IPS-11a (cell line): ENCODE results near the gene COPE.
"Not testable (repeated sequence)": the region's sequence is repeated elsewhere in the genome, so short reads cannot be mapped to it uniquely, and the experiment has no call there.

Source experiments
- H3K4me3 ChIP-seq: one replicate; pipeline ENCODE4 v1.5.1; 2013; ENCODE audit warnings: low read depth, low read length, control low read depth

COPE gene

DNA sequence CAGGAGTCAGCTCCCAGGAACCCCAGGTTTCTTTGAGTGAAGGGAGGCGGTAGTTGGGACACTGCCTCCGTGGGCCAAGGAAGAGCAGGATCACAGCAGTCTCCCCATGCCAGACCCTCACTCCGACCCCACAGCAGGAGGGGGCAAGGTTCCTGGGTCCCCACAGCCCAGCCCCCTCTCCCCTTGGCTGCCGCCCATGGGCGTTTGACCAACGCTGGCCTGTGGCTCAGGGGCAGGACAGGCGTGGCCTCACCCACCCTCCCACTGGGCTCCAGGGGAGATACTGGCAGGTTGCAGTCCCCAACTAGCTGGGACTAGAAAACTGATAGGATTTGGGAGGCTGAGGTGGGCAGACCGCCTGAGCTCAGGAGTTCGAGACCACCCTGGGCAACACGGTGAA lies 9.2 kb downstream of the COPE start:
- H3K4me3 ChIP-seq = no peak overlapping the region

DNA sequence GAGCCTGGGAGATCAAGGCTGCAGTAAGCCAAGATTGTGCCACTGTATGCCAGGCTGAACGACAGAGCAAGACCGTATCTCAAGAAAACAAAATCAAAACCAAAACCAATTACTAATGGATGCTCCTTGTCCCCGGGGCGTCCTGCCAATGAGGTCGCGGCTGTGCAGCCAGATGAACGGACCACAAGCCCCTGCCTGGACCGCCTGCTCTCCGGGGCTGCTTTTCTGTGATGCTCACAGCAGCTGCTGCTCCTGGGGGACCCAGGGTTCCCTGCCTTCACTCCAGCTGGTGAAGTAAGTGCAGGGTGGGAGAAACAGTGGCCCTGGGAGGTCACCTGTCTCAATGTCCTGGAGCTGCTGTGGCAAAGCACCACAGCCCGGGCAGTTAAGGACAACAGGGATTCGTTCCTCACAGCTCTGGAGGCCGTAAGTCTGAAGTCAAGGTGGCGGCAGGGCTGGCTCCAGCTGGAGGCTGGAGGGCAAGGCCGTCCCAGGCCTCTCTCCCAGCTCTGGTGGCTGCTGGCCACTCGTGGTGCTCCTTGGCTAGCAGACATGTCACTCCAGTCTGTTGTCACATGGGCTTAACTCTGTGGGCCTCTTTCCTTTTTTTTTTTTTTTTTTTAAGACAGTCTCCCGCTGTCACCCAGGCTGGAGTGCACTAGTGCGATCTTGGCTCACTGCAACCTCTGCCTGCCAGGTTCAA lies 10.1 kb downstream of the COPE start:
- no peak overlapping the region for H3K4me3 ChIP-seq

DNA sequence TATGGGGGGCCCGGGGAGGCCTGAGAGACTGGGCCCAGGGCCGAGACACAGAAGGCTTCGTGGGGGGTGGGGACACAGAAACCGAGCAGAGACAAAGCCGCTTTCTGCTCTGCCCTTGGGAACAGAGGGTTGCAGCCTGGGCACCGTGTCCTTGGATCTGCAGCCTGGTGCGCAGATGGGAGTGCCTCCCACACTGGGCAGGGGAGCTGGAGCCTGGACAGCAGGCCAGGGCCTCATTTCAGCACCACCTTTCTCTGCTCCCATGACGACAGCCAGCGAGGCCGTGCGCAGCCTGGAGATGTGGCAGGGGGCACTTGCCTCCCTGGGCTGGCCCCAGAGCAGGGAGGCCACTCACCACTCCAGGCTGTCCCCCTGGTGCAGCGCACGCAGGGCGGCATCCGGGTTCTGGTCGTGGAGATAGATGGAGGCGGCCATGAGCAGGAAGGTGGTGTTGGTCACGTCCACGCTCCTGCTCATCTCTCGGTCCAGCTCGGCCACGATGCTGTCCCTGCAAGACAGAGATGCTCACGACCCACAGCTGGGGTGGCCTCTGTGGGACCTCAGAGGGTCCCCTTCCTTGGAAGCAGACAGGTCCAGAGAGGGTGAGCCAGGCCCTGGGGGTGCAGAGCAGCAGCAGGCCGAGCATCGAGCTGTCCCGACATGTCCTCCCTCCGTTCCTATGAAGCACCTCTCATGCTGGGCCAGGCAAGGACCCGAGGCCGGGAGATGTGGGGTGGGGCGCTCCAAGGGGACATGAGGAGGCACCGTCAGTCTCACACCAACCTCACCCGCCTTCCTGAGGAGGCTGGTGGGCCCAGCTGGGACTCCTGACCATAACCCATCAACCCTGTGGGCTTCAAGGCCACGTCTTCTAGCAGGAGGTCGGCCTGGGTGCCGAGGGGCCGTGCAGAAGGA lies 12.3 kb downstream of the COPE start:
- H3K4me3 ChIP-seq = no peak overlapping the region

DNA sequence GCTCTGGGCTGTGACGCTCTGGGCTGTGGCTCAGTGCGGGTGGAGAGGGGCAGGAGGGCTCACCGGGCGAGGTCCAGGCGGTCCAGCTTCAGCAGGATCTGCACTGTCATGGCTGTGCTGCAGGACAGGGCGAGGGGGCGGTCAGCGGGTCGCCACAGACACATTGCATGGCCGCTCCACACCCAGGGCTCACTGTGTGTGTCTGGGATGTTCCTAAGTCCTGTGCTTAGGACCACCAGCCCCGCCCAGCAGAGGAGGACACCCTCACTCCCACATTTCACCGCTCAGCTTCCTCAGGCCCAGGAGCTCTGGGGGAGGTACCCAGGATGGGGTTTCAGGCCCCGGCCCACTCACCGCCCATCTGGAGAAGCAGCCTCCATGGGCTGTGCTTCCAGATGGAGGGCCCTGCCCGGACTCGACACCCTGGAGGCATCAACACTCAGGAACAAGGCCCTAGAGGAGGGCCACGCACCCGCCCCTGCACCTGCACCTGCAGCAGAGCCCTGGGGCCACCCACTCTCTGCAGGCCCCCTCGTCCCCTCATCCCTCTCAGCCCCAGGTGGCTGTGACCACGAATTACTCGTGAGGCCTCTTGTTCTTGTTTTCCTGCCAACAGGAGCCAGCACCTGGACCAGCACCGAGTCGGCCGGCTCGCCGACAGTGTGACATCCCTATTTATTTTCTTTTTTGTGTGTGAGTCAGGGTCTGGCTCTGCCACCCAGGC lies 13.5 kb downstream of the COPE start:
- H3K4me3 ChIP-seq = no peak overlapping the region

DNA sequence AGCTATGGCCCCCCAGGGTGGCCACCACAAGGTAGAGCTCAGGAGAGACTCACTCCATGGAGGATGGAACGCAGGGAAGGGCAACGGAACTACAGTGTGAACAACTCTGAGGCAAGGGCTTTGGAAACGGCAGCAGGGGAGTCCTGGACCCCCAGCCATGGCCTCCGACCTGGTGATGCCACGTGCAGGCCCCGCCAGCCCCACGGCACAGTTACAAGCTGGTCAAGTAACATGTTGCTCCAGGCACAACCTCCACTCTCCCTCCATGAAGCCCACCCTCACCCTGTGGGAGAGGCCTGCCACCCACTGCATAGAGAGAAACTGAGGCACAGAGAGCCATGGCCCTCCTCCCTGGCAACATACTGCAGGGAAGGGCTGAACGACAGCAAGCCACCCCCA lies 14.1 kb downstream of the COPE start:
- H3K4me3 ChIP-seq = no peak overlapping the region

DNA sequence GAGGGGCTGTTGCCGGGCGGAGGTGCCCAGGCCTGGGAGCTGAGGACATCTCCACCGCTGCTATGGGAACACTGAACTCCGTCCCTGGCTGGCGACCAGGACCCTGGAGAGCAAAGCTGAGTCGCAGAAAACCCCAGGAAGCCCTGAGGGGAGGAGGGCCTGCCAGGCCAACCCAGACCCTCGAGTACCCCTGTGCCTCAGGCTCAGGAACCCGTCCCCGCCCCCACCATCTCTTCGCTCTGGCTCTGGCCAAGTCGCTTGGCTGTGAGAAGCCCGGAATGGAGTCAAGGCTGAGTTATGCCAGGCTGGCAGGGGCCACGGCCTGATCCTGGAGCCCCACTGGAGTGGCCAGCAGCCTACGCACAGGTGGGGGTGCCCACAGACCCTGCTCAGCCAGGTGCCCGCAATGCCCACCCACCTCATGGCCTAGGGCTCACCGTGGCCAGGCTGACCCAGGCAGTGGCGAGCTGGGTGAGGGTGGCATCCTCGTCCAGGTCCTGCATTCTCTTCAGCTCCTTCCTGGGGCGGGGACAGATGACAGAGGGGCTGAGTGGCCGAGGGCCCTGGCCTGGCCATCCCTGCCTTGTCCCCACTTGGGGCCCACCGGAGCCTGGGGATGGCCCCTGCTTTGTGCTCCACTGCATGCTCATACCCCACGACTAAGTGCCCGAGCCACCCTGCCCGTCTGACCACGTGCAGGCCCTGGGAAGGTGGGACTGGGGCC lies 14.7 kb downstream of the COPE start:
- no peak overlapping the region for H3K4me3 ChIP-seq

DNA sequence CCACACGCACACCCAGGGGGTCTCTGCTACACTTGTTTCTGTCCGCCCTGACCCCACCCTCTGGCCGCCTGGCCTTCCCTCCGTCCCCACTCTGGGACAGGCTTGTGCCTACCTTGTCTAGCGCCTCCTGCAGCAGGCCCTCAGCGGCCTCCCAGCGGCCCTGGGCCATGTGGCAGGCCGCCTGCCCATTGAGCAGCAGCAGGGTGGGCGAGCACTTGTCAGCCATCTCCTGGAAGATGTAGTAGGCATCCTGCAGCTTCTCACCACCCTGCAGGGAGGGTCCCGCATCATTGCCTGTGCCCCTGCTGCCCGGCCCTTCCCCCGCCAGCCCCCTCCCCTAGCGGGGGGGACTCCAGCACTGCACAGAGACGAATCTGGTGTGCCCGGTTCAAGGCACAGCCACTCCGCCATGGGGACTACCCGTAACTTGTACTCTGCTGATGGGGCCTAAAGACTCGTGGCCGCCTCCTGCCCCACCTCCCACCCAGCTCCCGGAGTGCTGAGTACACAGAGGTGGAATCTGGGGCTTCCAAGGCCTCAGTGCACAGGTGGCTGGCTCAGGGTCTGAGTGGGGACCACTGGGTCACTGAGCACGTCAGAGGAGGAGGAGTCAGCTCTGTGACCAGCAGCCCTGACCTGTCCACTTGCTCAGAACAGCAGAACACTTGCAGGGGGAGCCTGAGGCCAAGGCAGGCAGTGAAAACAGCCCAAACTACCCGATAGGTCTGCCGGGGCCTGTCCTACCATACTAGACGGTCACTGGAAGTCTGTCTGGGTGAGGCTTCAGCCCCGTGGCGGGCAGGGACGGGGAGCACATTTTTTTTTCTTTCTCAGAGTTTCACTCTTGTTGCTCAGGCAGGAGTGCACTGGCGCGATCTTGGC lies 15.8 kb downstream of the COPE start:
- no peak overlapping the region for H3K4me3 ChIP-seq

DNA sequence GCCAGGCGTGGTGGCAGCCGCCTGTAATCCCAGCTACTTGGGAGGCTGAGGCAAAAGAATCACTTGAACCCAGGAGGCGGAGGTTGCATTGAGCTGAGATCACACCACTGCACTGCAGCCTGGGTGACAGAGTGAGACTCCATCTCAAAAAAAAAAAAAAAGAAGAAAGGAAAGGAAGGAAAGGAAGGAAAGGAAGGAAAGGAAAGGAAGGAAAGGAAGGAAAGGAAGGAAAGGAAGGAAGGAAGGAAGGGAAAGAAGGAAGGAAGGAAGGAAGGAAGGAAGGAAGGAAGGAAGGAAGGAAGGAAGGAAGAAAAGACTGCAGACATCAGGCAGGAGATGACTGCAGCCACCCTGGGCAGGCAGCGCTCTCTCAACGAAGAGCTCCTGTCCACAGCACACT lies 16.7 kb downstream of the COPE start:
- H3K4me3 ChIP-seq = not testable (repeated sequence)

DNA sequence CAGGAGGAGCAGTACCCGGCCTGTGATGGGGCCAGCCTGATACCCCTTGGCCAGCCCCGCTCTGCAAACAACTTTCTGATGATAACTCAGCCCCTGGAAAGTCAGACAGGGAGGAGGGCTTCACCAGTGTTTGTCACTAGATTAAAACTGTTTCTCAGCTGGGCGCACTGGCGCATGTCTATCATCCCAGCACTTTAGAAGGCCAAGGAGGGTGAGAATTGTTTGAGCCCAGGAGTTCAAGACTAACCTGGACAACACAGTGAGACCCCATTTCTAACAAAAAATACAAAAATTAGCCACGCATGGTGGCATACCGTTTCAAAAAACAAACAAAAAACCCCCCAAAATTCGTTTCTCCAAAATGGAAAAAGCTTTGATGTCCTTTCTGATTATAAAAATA lies 17.7 kb downstream of the COPE start:
- H3K4me3 ChIP-seq = no peak overlapping the region

DNA sequence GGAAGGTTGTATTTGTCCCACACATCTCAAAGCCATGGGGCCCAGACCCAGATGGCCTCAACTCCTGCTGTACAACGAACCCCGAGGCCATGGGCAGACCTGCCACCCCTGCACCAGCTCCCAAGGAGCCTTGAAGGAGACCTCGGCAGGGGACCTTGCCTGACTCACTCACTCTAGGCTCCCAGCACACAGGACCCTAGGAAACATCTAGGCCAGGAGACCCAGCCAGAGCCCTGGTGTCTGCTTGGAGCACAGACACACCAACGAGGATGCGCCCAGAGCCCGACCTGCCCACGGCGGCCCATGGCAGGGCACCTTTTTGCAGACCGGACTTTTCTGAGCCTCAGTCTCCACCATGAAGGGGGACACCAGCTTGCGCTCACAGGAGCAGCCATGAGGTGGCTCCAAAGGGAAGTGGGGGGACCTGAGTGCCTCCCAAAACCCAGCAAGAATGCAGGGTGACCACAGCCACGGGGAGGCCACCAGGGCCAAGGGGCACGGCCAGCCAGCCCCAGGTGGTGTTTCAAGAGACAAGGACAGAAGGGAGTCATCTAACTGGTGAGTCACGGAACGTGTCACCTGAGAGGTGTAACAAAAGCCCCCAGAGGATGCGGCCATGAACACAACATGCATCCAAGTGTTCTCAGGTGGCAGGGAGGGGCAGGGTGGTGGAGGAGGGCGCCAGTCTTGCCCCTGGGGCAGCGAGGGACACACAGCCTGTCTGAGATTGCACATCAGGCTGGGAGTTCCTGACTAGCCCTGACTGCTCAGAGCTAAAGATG lies 18.3 kb downstream of the COPE start:
- H3K4me3 ChIP-seq = no peak overlapping the region

DNA sequence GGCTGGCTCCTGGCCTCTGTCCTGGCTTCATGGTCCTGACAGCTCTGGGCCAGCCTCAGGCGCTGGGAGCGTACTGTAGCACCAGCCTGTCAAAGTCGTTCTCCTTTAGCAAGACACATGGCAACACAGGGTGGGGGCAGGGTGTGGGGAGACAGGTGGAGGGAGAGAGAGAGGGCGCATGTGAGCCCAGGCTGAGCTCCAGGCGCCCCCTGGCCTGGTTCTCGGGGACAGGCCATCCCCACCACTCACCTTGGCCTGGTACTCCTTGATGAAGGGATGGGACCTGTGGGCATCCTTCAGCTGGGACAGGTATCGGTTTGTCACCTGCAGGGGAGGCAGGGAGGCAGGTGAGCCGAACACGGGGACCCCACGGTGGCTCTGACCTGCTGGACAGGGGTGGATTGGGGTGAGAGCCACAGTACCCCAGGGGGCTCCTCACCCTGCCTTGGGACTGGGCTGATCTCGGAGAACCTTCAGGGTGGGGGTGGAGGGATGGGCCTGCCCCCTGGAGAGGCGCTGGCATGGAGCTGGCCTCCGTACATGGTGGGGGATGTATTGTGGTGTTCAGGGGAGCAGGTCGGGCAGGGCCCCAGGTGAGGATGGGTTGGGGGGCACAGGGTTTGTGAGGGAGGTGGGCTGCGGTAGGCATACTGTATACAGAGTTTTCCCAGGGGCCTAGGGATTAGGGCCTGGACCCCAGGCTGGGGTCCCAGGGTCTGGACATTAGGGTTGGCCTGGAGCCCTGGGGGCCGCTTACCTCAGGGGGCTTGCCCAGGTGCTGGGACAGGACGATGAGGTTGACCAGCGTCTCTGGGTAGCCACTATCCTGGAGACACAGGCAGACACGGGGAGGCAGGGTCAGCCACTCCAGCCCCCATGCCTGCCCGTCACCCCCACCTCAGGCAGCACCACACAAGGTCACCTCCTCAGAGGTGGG lies 19.3 kb downstream of the COPE start:
- no peak overlapping the region for H3K4me3 ChIP-seq

DNA sequence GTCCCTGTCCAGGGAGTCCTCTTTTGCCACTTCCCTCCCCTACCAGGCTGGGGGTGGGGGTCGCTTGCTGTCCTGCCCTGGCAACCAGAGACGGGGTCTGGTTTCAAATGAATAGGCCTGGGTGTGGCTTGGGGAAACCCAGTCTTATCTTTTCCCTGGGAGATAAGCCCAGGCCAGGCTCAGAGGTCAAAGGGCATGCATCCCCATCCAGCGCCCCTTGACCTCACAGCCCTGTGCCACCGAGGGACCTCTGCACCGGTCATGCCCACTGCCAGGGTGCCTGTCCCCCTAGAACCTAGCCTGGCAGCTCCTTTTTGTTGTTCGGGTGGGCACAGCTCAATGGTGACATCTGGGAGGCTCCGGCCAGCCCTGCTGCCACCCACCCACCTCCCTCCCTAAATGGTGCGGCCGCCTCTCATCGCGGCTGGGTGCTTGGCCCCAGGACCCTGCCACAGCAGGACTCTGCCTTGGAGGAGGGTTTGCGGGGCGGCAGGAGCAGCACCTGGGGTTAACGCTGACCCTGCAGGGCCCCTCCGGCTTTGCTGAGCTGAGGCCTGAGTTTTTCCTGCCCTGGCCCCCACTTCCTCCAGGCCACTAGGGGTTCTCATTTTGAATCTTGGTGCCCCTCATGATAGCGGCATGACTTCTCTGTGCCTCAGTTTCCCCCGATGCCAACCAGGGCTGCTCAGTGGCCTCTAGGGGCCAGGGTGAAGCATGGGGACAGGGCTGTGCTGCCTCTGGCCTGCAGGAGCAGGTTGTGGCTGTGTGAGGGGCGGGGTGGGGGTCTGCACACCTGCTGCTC lies 20.4 kb downstream of the COPE start:
- H3K4me3 ChIP-seq = no peak overlapping the region

DNA sequence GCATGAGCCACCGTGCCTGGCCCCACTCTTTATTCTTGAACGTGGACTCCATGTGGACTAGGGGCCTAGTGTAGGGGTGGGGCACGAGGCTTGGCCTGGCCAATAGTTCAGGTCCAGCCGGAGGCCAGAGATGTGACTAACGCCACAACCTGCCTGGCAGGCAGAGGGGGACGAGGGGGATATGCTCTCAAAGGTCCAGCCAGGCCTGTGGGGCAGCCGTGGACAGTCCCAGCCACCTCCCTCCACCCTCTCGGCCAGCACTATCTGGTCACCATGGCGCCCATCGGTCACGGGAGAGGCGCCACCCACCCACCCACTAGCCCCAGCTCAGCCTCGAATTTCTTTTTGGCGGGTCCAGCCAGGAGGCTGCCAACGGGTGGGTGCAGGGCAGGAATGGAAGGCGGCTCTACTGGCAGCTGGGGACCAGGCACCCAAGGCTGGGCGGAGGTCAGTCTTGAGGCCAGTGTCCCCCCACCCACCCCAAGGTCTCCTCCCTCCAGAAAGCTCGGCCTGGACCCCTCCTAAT lies 21.0 kb downstream of the COPE start:
- H3K4me3 ChIP-seq = no peak overlapping the region

DNA sequence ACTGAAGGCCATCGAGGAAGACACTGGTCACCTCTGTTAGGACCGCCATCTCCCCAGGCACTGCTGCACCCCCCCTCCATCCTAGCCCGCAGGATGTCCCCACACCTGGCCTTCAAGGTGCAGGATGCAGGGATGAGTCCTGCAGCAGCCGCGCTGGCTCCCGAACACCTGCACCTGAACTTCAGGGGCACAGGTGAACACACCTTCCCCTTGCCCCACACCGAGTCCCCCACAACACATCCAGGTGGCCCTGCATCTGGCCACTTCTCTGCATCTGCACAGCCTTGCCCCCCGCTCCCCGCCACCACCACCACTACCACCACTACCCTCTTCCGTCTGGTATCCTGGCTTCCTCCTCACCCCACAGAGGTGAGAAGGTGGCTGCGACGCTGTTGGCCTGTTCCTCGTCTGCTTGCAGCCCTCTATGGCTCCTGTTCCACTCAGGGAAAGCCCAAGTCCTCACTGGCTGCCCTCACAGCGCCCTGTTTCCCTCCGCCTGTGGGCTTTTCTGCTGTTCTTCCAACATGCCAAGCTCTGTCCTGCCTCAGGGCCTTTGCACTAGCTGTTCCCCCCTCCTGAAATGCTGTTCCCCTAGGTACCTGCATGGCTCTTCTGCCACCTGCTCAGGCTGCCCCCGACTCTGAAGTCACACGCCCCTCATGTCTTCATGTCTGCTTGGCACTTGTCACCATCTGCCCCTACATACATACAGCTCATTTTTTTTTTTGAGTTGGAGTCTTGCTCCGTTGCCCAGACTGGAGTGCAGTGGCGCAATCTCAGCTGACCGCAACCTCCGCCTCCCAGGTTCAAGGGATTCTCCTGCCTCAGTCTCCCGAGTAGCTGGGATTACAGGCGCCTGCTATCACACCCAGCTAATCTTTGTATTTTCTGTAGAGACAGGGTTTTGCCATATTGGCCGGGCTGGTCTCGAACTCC lies 21.8 kb downstream of the COPE start:
- no peak overlapping the region for H3K4me3 ChIP-seq

DNA sequence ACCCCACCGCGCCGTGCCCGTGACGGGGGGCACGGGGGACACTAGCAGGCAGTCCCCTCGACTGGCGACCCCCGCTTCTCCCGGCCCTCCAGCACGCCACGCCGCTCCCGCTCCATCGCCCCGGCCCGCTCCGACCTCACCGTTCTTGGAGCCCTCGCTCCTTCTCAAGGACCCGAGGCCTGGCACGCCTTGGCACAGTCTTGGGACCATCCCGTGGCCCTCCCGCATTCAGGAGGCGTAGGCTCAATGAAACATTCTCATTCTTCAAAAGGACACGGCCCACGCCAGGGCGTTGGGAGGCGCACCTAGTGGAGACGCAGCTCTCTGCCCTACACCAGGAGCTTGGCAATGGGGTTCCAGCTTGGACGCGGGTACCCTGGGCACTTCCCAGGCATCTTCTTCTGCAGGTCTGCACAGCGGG lies 22.8 kb downstream of the COPE start:
- H3K4me3 ChIP-seq = no peak overlapping the region

DNA sequence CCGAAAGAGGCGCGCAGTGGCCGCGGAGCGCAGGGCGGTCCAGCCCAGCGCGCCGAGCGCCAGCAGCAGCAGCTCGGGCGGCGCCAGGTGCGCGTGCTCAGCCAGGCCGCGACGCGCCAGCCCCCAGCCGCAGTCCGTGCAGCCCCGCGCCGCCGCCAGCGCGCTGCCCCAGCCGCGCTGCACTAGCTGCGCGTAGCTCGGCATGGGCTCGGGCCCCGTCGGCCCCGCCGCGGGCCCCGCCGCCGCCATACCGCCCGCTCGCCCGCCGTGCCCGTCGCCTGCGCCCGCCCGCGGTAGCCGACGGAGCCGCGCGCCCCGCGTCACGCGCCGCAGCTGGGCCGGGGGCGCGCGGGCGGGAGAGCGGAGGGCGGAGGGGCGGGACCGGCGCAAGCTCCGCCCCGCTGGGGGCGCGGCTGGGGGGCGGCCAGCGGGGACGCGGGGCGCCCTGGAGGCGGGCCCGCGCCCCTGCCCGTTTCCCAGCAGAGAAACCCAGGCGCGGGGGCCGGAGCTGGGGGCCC lies 23.3 kb downstream of the COPE start, which contains the start of gene CERS1:
Gene CERS1, minus strand, starts transcription at position 335 of the 518 bp plus-strand sequence. Its CDS starts 86 bp downstream, at position 249.
- peak within 1 kb of the TSS; percentile 63 for H3K4me3 ChIP-seq
